Gastrocnemius medialis (tissue), 4 donors: ENCODE data around the gene SDS.

Experiments used
- CTCF ChIP-seq, 5 experiments: fragments of 450-650 bp in 3 of 5; fragments of 200-600 bp in 2 of 5; sonication (generic) in 2 of 5; IDR thresholded peaks in 4 of 5; conservative IDR thresholded peaks in 1 of 5; 1 replicate in 4 of 5; 2 replicates in 1 of 5; pipeline ENCODE4 v1.5.1; 2016 to 2019; ENCODE audit warnings: antibody characterized with exemption in 5 of 5, mild to moderate bottlenecking in 3 of 5, moderate library complexity in 3 of 5
- POLR2A ChIP-seq, 2 donors: fragments of 450-650 bp; IDR thresholded peaks; one replicate each; pipeline ENCODE4 v1.6.1; 2017; ENCODE audit warnings: antibody characterized with exemption in 2 of 2, mild to moderate bottlenecking in 2 of 2, moderate library complexity in 2 of 2

- TF ChIP-seq POLR2A (IDR thresholded peaks at IDR 0.05) (no peak), CTCF (IDR thresholded peaks at IDR 0.05 in 4 of 5, conservative IDR thresholded peaks at IDR 0.05 in 1 of 5) (no peak)
These were observed 33.5 kb upstream of the SDS start for GRCh38 chr12:113436993-113437728.
